Stomach (tissue), 9 donors: ENCODE results near the gene INSRR. TPM values are rescaled to one million over a fixed set of nuclear protein-coding genes. Genes with fewer than 3 reads are reported as not detected.

Experiments used
- DNase-seq, 2 donors: peaks; one replicate each; pipeline versions ENCODE4 v3.0.0 to v3.0.0-alpha.2; 2013 to 2019
- H3K27ac ChIP-seq, 5 donors: fragments of 200-600 bp in 4 of 5; sonication (generic) in 4 of 5; one replicate each; pipeline ENCODE4 v1.5.1; 2013 to 2019; ENCODE audit warnings: mild to moderate bottlenecking in 1 of 5, moderate library complexity in 1 of 5
- H3K27me3 ChIP-seq, 3 donors: fragments of 200-600 bp; sonication (generic); one replicate each; pipeline ENCODE4 v1.5.1; 2017 to 2019; ENCODE audit warnings: mixed run types in 1 of 3
- H3K36me3 ChIP-seq, 4 donors: fragments of 200-600 bp; sonication (generic); 1 replicate in 3 of 4; 2 replicates in 1 of 4; pipeline ENCODE4 v1.5.1; 2016 to 2019
- H3K4me1 ChIP-seq, 4 donors: fragments of 200-600 bp; sonication (generic); one replicate each; pipeline ENCODE4 v1.5.1; 2016 to 2019
- H3K4me3 ChIP-seq, 4 donors: fragments of 200-600 bp; sonication (generic) in 3 of 4; one replicate each; pipeline ENCODE4 v1.5.1; 2016 to 2019; ENCODE audit warnings: mild to moderate bottlenecking in 1 of 4
- H3K9me3 ChIP-seq, 4 donors: fragments of 200-600 bp; sonication (generic); one replicate each; pipeline ENCODE4 v1.5.1; 2016 to 2019
- EP300 ChIP-seq: sonication (generic); formaldehyde crosslinking; IDR thresholded peaks from one replicate; pipeline ENCODE4 v1.6.1; 2017; ENCODE audit warnings: antibody characterized with exemption
- POLR2A ChIP-seq, 4 donors: fragments of 450-650 bp; IDR thresholded peaks; one replicate each; pipeline ENCODE4 v1.6.1; 2016; ENCODE audit warnings: antibody characterized with exemption in 4 of 4, control low read depth in 2 of 4, mild to moderate bottlenecking in 1 of 4, moderate library complexity in 1 of 4
- POLR2AphosphoS5 ChIP-seq, 3 donors: sonication (generic); formaldehyde crosslinking; IDR thresholded peaks; one replicate each; pipeline ENCODE4 v1.6.1; 2016; ENCODE audit warnings: antibody characterized with exemption in 3 of 3
- WGBS, 5 donors: extraction: QIAGEN DNeasy Blood & Tissue Kit in 3 of 5; methylation state at CpG; one replicate each; pipeline versions ENCODE4 v1.1.5 to v1.1.7; 2013 to 2018; 5-methylcytosine and 5-hydroxymethylcytosine counted together
- intact Hi-C: fragments of 100-400 bp; cut with DNase I; formaldehyde crosslinking; loops from one replicate; pipeline ENCODE4 v1.15.1; 2023; ENCODE audit warnings: low total_unique reads
- polyA plus RNA-seq, 3 donors: library from polyadenylated mRNA; stranded (reverse); fragments of 200-250 nt; gene quantifications; one replicate each; pipeline ENCODE4 v1.2.3, GENCODE V29; 2013
- total RNA-seq, 5 donors: library from RNA; depleted of rRNA; stranded (reverse); fragments of >200 nt; gene quantifications; one replicate each; pipeline versions ENCODE4 v1.1.0 to v1.2.3, GENCODE V29; 2014 to 2016
- TF ChIP-seq, protein P1 (sequence below), 7 experiments: fragments of 450-650 bp in 4 of 7; fragments of 200-600 bp in 3 of 7; sonication (generic) in 3 of 7; IDR thresholded peaks; one replicate each; pipeline ENCODE4 v1.5.1; 2016 to 2019; ENCODE audit warnings: antibody characterized with exemption in 7 of 7, control low read depth in 2 of 7, mild to moderate bottlenecking in 1 of 7
- donor health status: healthy with polysubstance abuse.
- donor health status: Bipolar disorder and iron deficiency.
- donor health status: healthy.

INSRR gene
- total and polyA plus RNA-seq, 8 donors, result 0.15 to 0.75 (median 0.29) TPM; not detected in 3

DNA sequence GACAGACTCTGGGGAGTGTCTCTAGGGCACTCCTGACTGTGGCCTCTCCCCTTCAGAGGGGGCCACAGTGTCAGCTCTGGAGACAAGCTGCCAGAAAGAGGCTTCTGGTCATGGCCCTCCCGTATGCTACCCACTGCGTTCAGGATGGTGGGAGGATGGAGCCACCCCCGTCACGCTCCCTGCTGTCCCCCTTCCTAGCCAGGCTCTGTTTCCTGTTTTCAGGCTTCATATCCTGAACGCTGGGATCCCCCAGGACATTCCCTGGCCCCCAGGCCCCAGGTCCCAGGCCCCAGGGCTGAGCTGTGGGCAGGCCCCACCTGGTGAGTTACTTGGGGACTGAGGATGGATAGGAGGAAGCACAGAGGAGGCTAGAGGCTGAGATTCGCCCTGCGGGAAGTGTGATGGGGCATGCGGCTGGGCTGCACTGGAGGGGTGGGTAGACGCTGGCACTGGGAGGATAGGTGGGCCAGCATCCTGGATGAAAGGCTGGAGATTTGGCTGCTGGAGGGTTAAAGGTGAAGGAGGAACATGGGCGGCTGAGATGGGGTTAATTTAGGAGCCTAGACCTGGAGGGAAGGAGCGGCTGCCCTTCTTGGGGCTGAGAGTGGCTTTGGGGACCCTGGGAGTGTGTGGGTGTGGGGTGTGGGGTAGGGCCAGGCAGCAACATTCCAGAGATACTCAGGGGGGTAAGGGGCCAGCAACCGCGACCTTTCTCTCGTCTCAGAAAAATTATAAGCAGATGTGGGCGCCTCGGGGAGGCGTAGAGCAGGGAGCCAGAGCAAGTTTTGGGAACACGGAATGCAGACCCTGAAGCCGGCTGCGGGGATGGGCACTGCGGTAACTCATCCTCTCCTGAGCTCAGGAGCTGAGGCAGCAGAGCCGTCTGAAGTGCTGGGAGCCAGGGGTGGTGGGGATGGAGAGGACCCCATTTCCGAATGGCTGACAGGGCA lies 43.3 kb upstream of the INSRR start:
- TF ChIP-seq EP300 (no peak), POLR2A (IDR thresholded peaks at IDR 0.05) (no peak), POLR2AphosphoS5 (IDR thresholded peaks at IDR 0.05) (no peak)
- TF ChIP-seq, protein P1, sequence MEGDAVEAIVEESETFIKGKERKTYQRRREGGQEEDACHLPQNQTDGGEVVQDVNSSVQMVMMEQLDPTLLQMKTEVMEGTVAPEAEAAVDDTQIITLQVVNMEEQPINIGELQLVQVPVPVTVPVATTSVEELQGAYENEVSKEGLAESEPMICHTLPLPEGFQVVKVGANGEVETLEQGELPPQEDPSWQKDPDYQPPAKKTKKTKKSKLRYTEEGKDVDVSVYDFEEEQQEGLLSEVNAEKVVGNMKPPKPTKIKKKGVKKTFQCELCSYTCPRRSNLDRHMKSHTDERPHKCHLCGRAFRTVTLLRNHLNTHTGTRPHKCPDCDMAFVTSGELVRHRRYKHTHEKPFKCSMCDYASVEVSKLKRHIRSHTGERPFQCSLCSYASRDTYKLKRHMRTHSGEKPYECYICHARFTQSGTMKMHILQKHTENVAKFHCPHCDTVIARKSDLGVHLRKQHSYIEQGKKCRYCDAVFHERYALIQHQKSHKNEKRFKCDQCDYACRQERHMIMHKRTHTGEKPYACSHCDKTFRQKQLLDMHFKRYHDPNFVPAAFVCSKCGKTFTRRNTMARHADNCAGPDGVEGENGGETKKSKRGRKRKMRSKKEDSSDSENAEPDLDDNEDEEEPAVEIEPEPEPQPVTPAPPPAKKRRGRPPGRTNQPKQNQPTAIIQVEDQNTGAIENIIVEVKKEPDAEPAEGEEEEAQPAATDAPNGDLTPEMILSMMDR (IDR thresholded peaks at IDR 0.05), result no peak
- Histone ChIP-seq H3K36me3 (peaks cover 0 to 9% (median 2%) of the 10 kb centered on the region in 4 donors), H3K27ac (peak overlapping the region in 1 of 5 donors; percentile 14), H3K9me3 (no peaks in the 10 kb centered on the region), H3K4me1 (peaks cover 4 to 47% (median 13%) of the 10 kb centered on the region in 4 donors), H3K27me3 (peaks cover 0 to 61% (median 9%) of the 10 kb centered on the region in 3 donors), H3K4me3 (no peak overlapping the region)
- 59 to 74% (median 71%) methylated on average over 22 to 23 of the region's 23 CpGs for WGBS, 5 donors
- DNase-seq, result no peak
- intact Hi-C loops, result no loop called here

DNA sequence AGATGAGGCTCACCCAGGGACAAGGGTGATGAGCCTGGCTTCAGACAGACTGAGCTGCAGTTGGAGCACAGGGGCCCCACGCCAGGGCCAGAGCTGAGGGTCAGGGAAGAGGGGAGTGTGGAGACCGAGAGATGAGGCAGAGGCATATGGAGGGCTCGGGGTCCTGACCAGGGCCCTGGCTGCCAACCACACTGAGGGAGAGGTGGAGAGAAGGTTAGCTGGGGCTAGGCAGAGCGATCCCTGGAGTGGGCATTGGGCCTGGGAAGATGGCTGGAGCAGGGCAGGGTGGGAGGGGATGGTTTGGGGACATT lies 42.6 kb upstream of the INSRR start:
- H3K36me3 ChIP-seq, result peaks cover 0 to 2% (median 0%) of the 10 kb centered on the region in 4 donors
- 82 to 87% (median 85%) methylated on average over 4 of the region's 4 CpGs for WGBS, 5 donors
- H3K9me3 ChIP-seq, result no peaks in the 10 kb centered on the region
- peaks cover 4 to 47% (median 13%) of the 10 kb centered on the region in 4 donors for H3K4me1 ChIP-seq
- no peak for TF ChIP-seq EP300
- H3K27ac ChIP-seq, result peak overlapping the region in 1 of 5 donors; percentile 14
- H3K27me3 ChIP-seq, result peaks cover 0 to 59% (median 9%) of the 10 kb centered on the region in 3 donors
- intact Hi-C loops, result no loop called here
- no peak overlapping the region for H3K4me3 ChIP-seq
- no peak for DNase-seq

DNA sequence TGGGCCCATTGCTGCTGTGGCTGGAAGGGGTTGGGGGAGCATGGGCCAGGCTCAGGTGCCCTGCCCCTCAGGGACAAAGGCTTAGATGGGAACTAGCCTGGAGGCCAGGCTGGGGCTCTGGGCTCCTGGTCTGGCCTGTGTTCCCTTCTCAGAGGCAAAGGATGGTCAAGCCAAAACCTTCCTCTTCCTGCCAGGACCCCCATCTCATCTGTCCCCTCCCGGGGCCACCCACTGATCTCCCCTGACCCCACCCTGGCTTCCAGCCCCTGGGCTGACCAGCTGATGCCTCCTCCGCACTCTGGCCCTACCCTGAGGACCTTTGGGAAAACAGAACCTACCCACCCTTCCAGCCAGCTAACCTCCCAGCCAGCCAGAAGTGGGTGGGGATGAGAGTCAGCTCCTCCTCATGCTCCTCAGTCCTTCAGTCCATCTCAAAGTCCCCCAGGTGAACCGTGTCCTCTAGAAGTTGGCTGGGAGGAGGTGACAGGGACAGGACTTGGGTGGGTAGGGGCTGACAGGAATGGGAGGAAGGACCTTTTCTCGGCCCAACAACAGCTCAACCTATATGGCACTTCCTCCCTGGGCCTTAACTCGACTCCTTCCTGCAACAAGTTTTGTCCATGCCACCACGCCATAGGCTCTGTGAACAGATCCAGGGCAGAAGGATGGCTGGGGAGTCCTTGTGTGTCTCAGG lies 42.1 kb upstream of the INSRR start:
- H3K4me3 ChIP-seq, result no peak overlapping the region
- H3K27me3 ChIP-seq, result peaks cover 0 to 54% (median 9%) of the 10 kb centered on the region in 3 donors
- DNase-seq, result no peak
- intact Hi-C loops, result no loop called here
- no peaks in the 10 kb centered on the region for H3K9me3 ChIP-seq
- H3K27ac ChIP-seq, result no peak overlapping the region
- no peak for TF ChIP-seq EP300
- no peak for TF ChIP-seq POLR2A (IDR thresholded peaks at IDR 0.05)
- no peak for TF ChIP-seq POLR2AphosphoS5 (IDR thresholded peaks at IDR 0.05)
- TF ChIP-seq, protein P1 (IDR thresholded peaks at IDR 0.05), result no peak
- H3K36me3 ChIP-seq, result no peaks in the 10 kb centered on the region
- WGBS, 5 donors, result 49 to 70% (median 66%) methylated on average over 5 to 6 of the region's 6 CpGs
- peaks cover 8 to 52% (median 15%) of the 10 kb centered on the region in 4 donors for H3K4me1 ChIP-seq

DNA sequence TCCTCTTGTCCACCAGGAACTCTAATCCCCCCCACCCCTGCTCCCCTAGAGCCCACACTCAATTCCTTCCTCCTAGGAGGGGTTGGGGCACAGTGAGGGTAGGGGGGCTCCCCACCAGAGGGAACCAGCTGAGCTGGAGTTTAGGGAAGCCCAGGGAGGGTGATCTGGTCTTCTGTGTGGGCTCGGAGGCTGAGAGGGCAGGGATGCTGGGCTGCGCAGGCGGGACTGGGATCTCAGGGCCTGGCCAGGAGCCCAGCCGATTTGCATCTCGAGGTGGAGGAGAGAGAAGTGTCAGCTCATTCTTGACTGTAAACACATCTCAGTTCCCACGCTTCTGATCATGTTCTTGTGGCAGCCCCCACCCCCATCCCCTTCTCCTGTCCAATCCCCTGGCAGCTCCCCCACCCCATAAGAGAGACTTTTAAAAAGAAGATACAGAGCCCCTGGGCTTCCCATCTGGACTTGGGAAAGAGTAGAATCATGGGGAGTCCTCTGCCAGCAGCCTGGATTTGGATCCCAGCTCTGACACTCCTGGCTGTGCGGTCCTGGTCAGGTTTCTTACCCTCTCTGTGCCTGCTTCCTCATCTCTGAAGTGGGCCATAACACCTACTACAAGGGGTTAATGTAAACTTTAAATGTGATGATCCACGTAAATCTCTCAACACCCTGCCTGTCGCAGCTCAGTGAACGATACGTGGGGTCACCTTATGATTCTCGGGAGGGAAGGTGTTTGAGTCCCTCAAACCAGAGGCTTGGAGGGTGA lies 41.2 kb upstream of the INSRR start:
- H3K4me3 ChIP-seq, result no peak overlapping the region
- intact Hi-C loops, result no loop called here
- peak in 1 of 2 donors; percentile 74 for DNase-seq
- no peaks in the 10 kb centered on the region for H3K36me3 ChIP-seq
- H3K9me3 ChIP-seq, result no peaks in the 10 kb centered on the region
- TF ChIP-seq POLR2AphosphoS5 (IDR thresholded peaks at IDR 0.05) (no peak), EP300 (no peak), POLR2A (IDR thresholded peaks at IDR 0.05) (no peak)
- TF ChIP-seq, protein P1 (IDR thresholded peaks at IDR 0.05), result no peak
- H3K27ac ChIP-seq, result peak overlapping the region in 1 of 5 donors; percentile 38
- WGBS, 5 donors, result 48 to 64% (median 61%) methylated on average over 12 of the region's 12 CpGs
- peaks cover 8 to 56% (median 15%) of the 10 kb centered on the region in 4 donors for H3K4me1 ChIP-seq
- peaks cover 0 to 56% (median 9%) of the 10 kb centered on the region in 3 donors for H3K27me3 ChIP-seq
